Naive thymus-derived CD4-positive, alpha-beta T cell (primary cell): ENCODE results near the gene STX10. TPM values are rescaled to one million over a fixed set of nuclear protein-coding genes. Genes with fewer than 3 reads are reported as not detected.

Source experiments
- ATAC-seq: fragments of 150-1000 bp; cut with Tn5 transposase; 2 replicates; pipeline ENCODE4 v1.10.0; 2021; ENCODE audit warnings: mild to moderate bottlenecking, moderate library complexity
- CTCF ChIA-PET: fragments of 350-600 bp; sonication (Branson Sonifier 250); formaldehyde crosslinking; loops from one replicate; lab custom pipeline; 2021; ENCODE audit warnings: antibody characterized with exemption; lab: Charles Lee
- POLR2A ChIA-PET: fragments of 350-600 bp; sonication (Branson Sonifier 250); formaldehyde crosslinking; loops from one replicate; lab custom pipeline; 2021; ENCODE audit warnings: antibody characterized with exemption, inconsistent platforms; lab: Charles Lee
- DNase-seq, 9 donors: peaks; one replicate each; pipeline versions ENCODE4 v3.0.0 to v3.0.0-alpha.2; 2020 to 2022; ENCODE audit warnings: mixed read lengths in 1 of 9
- H3K27ac ChIP-seq: one replicate; pipeline ENCODE4 v1.7.0; 2013; ENCODE audit warnings: mild to moderate bottlenecking, low read depth, low read length, moderate library complexity
- H3K27me3 ChIP-seq, 2 donors: one replicate each; pipeline ENCODE4 v1.7.0; 2013; ENCODE audit warnings: low read length in 2 of 2, mild to moderate bottlenecking in 2 of 2, moderate library complexity in 2 of 2; ENCODE audit not compliant: control insufficient read depth in 2 of 2, insufficient read depth in 2 of 2
- H3K36me3 ChIP-seq, 3 experiments: 1 replicate in 2 of 3; 2 replicates in 1 of 3; pipeline ENCODE4 v1.7.0; 2013; ENCODE audit warnings: low read length in 3 of 3, mild to moderate bottlenecking in 3 of 3, moderate library complexity in 1 of 3; ENCODE audit not compliant: insufficient read depth in 3 of 3, control insufficient read depth in 2 of 3
- H3K4me1 ChIP-seq, 2 donors: one replicate each; pipeline ENCODE4 v1.7.0; 2013; ENCODE audit warnings: low read length in 2 of 2, mild to moderate bottlenecking in 2 of 2, moderate library complexity in 1 of 2; ENCODE audit not compliant: control insufficient read depth in 2 of 2, insufficient read depth in 2 of 2
- H3K4me3 ChIP-seq: 2 replicates; pipeline ENCODE4 v1.7.0; 2013; ENCODE audit warnings: mild to moderate bottlenecking, low read length
- H3K9me3 ChIP-seq, 3 experiments: 1 replicate in 2 of 3; 2 replicates in 1 of 3; pipeline ENCODE4 v1.7.0; 2013; ENCODE audit warnings: low read length in 3 of 3; ENCODE audit not compliant: control insufficient read depth in 2 of 3
- H3K27ac Mint-ChIP-seq, 9 donors: one replicate each; pipeline ENCODE4 v1.8.0; 2020 to 2022; ENCODE audit warnings: mixed read lengths in 9 of 9, mild to moderate bottlenecking in 8 of 9, moderate library complexity in 5 of 9, inconsistent platforms in 2 of 9
- H3K27me3 Mint-ChIP-seq, 5 donors: one replicate each; pipeline ENCODE4 v1.8.0; 2021 to 2022; ENCODE audit warnings: mixed read lengths in 5 of 5, mild to moderate bottlenecking in 1 of 5
- H3K36me3 Mint-ChIP-seq, 5 donors: one replicate each; pipeline ENCODE4 v1.8.0; 2020 to 2022; ENCODE audit warnings: mixed read lengths in 5 of 5, mild to moderate bottlenecking in 3 of 5, inconsistent platforms in 1 of 5
- H3K4me1 Mint-ChIP-seq, 7 donors: one replicate each; pipeline ENCODE4 v1.8.0; 2020 to 2022; ENCODE audit warnings: mixed read lengths in 7 of 7, mild to moderate bottlenecking in 3 of 7, inconsistent platforms in 1 of 7
- H3K4me3 Mint-ChIP-seq, 10 donors: one replicate each; pipeline ENCODE4 v1.8.0; 2020 to 2022; ENCODE audit warnings: mild to moderate bottlenecking in 10 of 10, mixed read lengths in 10 of 10, moderate library complexity in 6 of 10, inconsistent platforms in 2 of 10
- H3K9me3 Mint-ChIP-seq, 11 donors: one replicate each; pipeline ENCODE4 v1.8.0; 2020 to 2022; ENCODE audit warnings: mixed read lengths in 11 of 11, mild to moderate bottlenecking in 4 of 11, inconsistent platforms in 1 of 11, moderate library complexity in 1 of 11
- intact Hi-C, 2 donors: fragments of 100-400 bp; cut with micrococcal nuclease; formaldehyde crosslinking; loops; one replicate each; pipeline ENCODE4 v1.15.1; 2023
- polyA plus RNA-seq, 2 donors: library from polyadenylated mRNA; unstranded; fragments of 300-500 nt; fragmentation: Illumina TruSeq; gene quantifications; one replicate each; pipeline ENCODE4 v1.2.3, GENCODE V29; 2021
- total RNA-seq, 6 experiments: library from RNA in 5 of 6; stranded (reverse) in 5 of 6; gene quantifications; 1 replicate in 5 of 6; 2 replicates in 1 of 6; pipeline ENCODE4 v1.2.3 and lab custom pipeline; 2021 to 2026

The STX10 gene
- total and polyA plus RNA-seq, 7 experiments from 2014 or later, result 42.6 to 76.2 (median 63.7) TPM

- DNase-seq, result peak in 7 of 9 donors; percentile 11 to 58 (median 51)
These were observed 32.9 kb downstream of the STX10 start for GRCh38 chr19:13117176-13117771.

GRCh38 chr19:13116282-13117175 lies 33.6 kb downstream of the STX10 start, which contains the start of gene TRMT1:
Gene TRMT1, minus strand, starts transcription at chr19:13116740. Its CDS starts 341 bp downstream, at chr19:13116399.
- H3K4me3 ChIP-seq, result peak within 1 kb of the TSS; percentile 97
- Mint-ChIP-seq H3K27ac (peak within 1 kb of the TSS; percentile 85 to 96 (median 91)), H3K9me3 (peaks cover 0 to 3% (median 0%) of the 10 kb centered on the region in 11 donors), H3K27me3 (no peaks in the 10 kb centered on the region), H3K4me1 (peaks cover 12 to 50% (median 36%) of the 10 kb centered on the region in 7 donors), H3K36me3 (peaks cover 0 to 2% (median 0%) of the 10 kb centered on the region in 5 donors), H3K4me3 (peak within 1 kb of the TSS; percentile 86 to 99 (median 97))
- intact Hi-C loops, result loop anchor here (1.0 to 5.0 kb wide), 10 partner anchors 12 to 966 kb away; partner anchors contain the start of genes GCDH (in 2 of the 2) and TRIR (in 1 of the 2)
- DNase-seq (peak; percentile 65 to 90 (median 86)), ATAC-seq (peak; percentile 74)
- CTCF ChIA-PET, result interaction anchor here (0.9 to 4.1 kb wide), 3 partner anchors 11 to 13 kb away, joined by 3 to 19 read pairs (median 3); no protein-coding TSS in a partner anchor
- H3K27ac ChIP-seq, result peak within 1 kb of the TSS; percentile 75
- H3K36me3 ChIP-seq, result peaks cover 0 to 29% (median 0%) of the 10 kb centered on the region in 3 experiments
- peaks cover 25 to 30% of the 10 kb centered on the region in 2 donors for H3K4me1 ChIP-seq
- POLR2A ChIA-PET, result interaction anchor here (0.6 to 5.1 kb wide), 8 partner anchors 12 to 137 kb away, joined by 3 to 53 read pairs (median 10); partner anchors contain the start of genes IER2 and STX10
- H3K9me3 ChIP-seq, result no peaks in the 10 kb centered on the region
- no peaks in the 10 kb centered on the region for H3K27me3 ChIP-seq

More at GRCh38 chr19:13117176-13117771, 32.9 kb downstream of the STX10 start:
- Mint-ChIP-seq H3K27me3 (no peaks in the 10 kb centered on the region), H3K9me3 (peaks cover 0 to 3% (median 0%) of the 10 kb centered on the region in 11 donors), H3K27ac (peak overlapping the region; percentile 85 to 96 (median 91)), H3K36me3 (peaks cover 0 to 4% (median 0%) of the 10 kb centered on the region in 5 donors), H3K4me1 (peaks cover 12 to 58% (median 43%) of the 10 kb centered on the region in 7 donors), H3K4me3 (peak overlapping the region; percentile 86 to 99 (median 97))
- Histone ChIP-seq H3K27me3 (no peaks in the 10 kb centered on the region), H3K4me1 (peaks cover 25 to 30% of the 10 kb centered on the region in 2 donors), H3K9me3 (no peaks in the 10 kb centered on the region), H3K27ac (peak overlapping the region; percentile 75), H3K36me3 (peaks cover 0 to 32% (median 0%) of the 10 kb centered on the region in 3 experiments), H3K4me3 (peak overlapping the region; percentile 97)
- ChIA-PET POLR2A (interaction anchor here (0.6 to 5.1 kb wide), 13 partner anchors 10 to 1299 kb away, joined by 3 to 53 read pairs (median 9); partner anchors contain the start of genes IER2, LYL1 and STX10), CTCF (interaction anchor here (0.7 to 4.1 kb wide), 6 partner anchors 11 to 805 kb away, joined by 3 to 19 read pairs (median 3); no protein-coding TSS in a partner anchor)
- peak; percentile 5 for ATAC-seq
- intact Hi-C loops, result loop anchor here (2.0 to 5.0 kb wide), 6 partner anchors 18 to 965 kb away; partner anchors contain the start of genes GCDH (in 2 of the 2) and TRIR (in 1 of the 2)

GRCh38 chr19:13115936-13116281 lies 34.3 kb downstream of the STX10 start:
- Histone ChIP-seq H3K4me1 (peaks cover 25 to 30% of the 10 kb centered on the region in 2 donors), H3K4me3 (peak overlapping the region; percentile 97), H3K27me3 (no peaks in the 10 kb centered on the region), H3K9me3 (no peaks in the 10 kb centered on the region), H3K27ac (peak overlapping the region; percentile 75), H3K36me3 (peaks cover 0 to 29% (median 0%) of the 10 kb centered on the region in 3 experiments)
- CTCF ChIA-PET, result interaction anchor here (0.6 to 4.1 kb wide), 3 partner anchors 11 to 63 kb away, joined by 3 to 19 read pairs (median 3); no protein-coding TSS in a partner anchor
- ATAC-seq (no peak), DNase-seq (no peak)
- Mint-ChIP-seq H3K27ac (peak overlapping the region; percentile 85 to 96 (median 91)), H3K4me1 (peaks cover 12 to 44% (median 33%) of the 10 kb centered on the region in 7 donors), H3K27me3 (no peaks in the 10 kb centered on the region), H3K36me3 (peaks cover 0 to 2% (median 0%) of the 10 kb centered on the region in 5 donors), H3K9me3 (peaks cover 0 to 3% (median 0%) of the 10 kb centered on the region in 11 donors), H3K4me3 (peak overlapping the region; percentile 86 to 99 (median 97))
- POLR2A ChIA-PET, result interaction anchor here (1.0 to 5.1 kb wide), 4 partner anchors 11 to 36 kb away, joined by 3 to 53 read pairs (median 10); partner anchors contain the start of genes IER2 and STX10
- intact Hi-C loops, result loop anchor here (1.0 to 5.0 kb wide), 10 partner anchors 12 to 966 kb away; partner anchors contain the start of genes GCDH (in 2 of the 2) and TRIR (in 1 of the 2)

GRCh38 chr19:13112555-13112954 lies 37.6 kb downstream of the STX10 start:
- Mint-ChIP-seq H3K27me3 (no peaks in the 10 kb centered on the region), H3K9me3 (peaks cover 0 to 5% (median 0%) of the 10 kb centered on the region in 11 donors), H3K4me3 (no peak overlapping the region), H3K27ac (no peak overlapping the region), H3K36me3 (peaks cover 0 to 5% (median 0%) of the 10 kb centered on the region in 5 donors), H3K4me1 (peaks cover 3 to 19% (median 12%) of the 10 kb centered on the region in 7 donors)
- ATAC-seq, result no peak
- H3K4me1 ChIP-seq, result peaks cover 10 to 11% of the 10 kb centered on the region in 2 donors
- CTCF ChIA-PET, result no interaction called here
- no peaks in the 10 kb centered on the region for H3K9me3 ChIP-seq
- no peak for DNase-seq
- H3K27ac ChIP-seq, result no peak overlapping the region
- POLR2A ChIA-PET, result interaction anchor here (0.6 to 1.6 kb wide), 3 partner anchors 11 to 656 kb away, joined by 3 to 4 read pairs (median 3); no protein-coding TSS in a partner anchor
- no peak overlapping the region for H3K4me3 ChIP-seq
- H3K27me3 ChIP-seq, result no peaks in the 10 kb centered on the region
- intact Hi-C loops, result no loop called here
- peaks cover 0 to 44% (median 0%) of the 10 kb centered on the region in 3 experiments for H3K36me3 ChIP-seq

GRCh38 chr19:13110099-13110610 lies 40.0 kb downstream of the STX10 start:
- Mint-ChIP-seq H3K27ac (peak overlapping the region in 1 of 9 donors; percentile 23), H3K36me3 (peaks cover 0 to 7% (median 0%) of the 10 kb centered on the region in 5 donors), H3K9me3 (peaks cover 0 to 1% (median 0%) of the 10 kb centered on the region in 11 donors), H3K4me1 (peaks cover 0 to 4% (median 0%) of the 10 kb centered on the region in 7 donors), H3K27me3 (no peaks in the 10 kb centered on the region), H3K4me3 (no peak overlapping the region)
- H3K4me1 ChIP-seq, result no peaks in the 10 kb centered on the region
- no peaks in the 10 kb centered on the region for H3K27me3 ChIP-seq
- DNase-seq (no peak), ATAC-seq (no peak)
- no peak overlapping the region for H3K4me3 ChIP-seq
- no peaks in the 10 kb centered on the region for H3K9me3 ChIP-seq
- POLR2A ChIA-PET, result no interaction called here
- peaks cover 0 to 40% (median 0%) of the 10 kb centered on the region in 3 experiments for H3K36me3 ChIP-seq
- intact Hi-C loops, result no loop called here
- CTCF ChIA-PET, result no interaction called here
- no peak overlapping the region for H3K27ac ChIP-seq
